Cardiac muscle cell (in vitro differentiated cells and primary cell): ENCODE results near the gene KRCC1. TPM values are rescaled to one million over a fixed set of nuclear protein-coding genes. Genes with fewer than 3 reads are reported as not detected.

Experiments used
- DNase-seq, 2 donors: peaks; one replicate each; pipeline versions ENCODE4 v3.0.0 to v3.0.0-alpha.2; 2010 to 2017; ENCODE audit warnings: low read depth in 1 of 2, low spot score in 1 of 2
- H3K27ac ChIP-seq: fragments of 200-600 bp; sonication (generic); 2 replicates; pipeline ENCODE4 v1.5.1; 2016
- H3K27me3 ChIP-seq: fragments of 200-600 bp; sonication (generic); 2 replicates; pipeline ENCODE4 v1.6.0; 2016; ENCODE audit warnings: control low read depth
- H3K36me3 ChIP-seq: fragments of 200-600 bp; sonication (generic); 2 replicates; pipeline ENCODE4 v1.5.1; 2016; ENCODE audit warnings: control low read depth
- H3K4me1 ChIP-seq: fragments of 200-600 bp; sonication (generic); 2 replicates; pipeline ENCODE4 v1.8.1; 2017; ENCODE audit warnings: low read depth, mild to moderate bottlenecking, mixed run types
- H3K4me3 ChIP-seq: fragments of 200-600 bp; sonication (generic); 2 replicates; pipeline ENCODE4 v1.5.1; 2016; ENCODE audit warnings: mild to moderate bottlenecking
- H3K9me3 ChIP-seq: fragments of 200-600 bp; sonication (generic); 2 replicates; pipeline ENCODE4 v1.5.1; 2017; ENCODE audit warnings: low read depth, mild to moderate bottlenecking, control low read depth
- CTCF ChIP-seq: IDR thresholded peaks from 2 replicates; pipeline ENCODE4 v1.5.1; 2012; ENCODE audit warnings: low read depth, mild to moderate bottlenecking, low read length
- polyA plus RNA-seq: library from polyadenylated mRNA; unstranded; fragments of >200 nt; fragmentation: Nextera tagmentation; extraction: Ambion mirVana; gene quantifications from 2 replicates; pipeline ENCODE4 v1.2.1, GENCODE V29; 2016
- total RNA-seq: library from RNA; depleted of rRNA; stranded (reverse); fragments of >200 nt; gene quantifications from 2 replicates; pipeline ENCODE4 v1.2.3, GENCODE V29; 2016

KRCC1 gene
- total and polyA plus RNA-seq, 2 experiments from 2014 or later = 26.5 to 26.6 TPM

DNA sequence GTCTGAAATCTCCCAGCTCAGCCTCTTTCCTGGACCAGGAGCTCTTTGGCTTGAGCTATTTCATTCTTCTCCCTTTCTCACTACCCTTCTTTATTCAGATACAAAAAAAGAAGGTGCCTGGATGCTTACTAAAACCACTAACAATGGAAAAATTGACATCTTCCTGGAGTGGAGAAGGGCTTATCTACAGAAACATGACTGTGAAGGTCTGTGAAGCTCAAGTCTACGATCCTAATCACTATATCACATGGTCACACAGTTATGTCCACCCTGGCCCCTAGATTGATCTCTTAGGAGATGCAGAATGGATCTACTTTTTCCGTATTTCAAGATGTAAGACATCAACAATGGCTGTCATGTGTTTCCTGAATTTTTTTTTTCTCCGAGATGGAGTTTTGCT, 5.7 kb upstream of the KRCC1 start:
- H3K4me3 ChIP-seq = no peak overlapping the region
- no peaks in the 10 kb centered on the region for H3K9me3 ChIP-seq
- no peaks in the 10 kb centered on the region for H3K36me3 ChIP-seq
- H3K27ac ChIP-seq = no peak overlapping the region
- no peak for TF ChIP-seq CTCF
- no peaks in the 10 kb centered on the region for H3K27me3 ChIP-seq
- peaks cover 9% of the 10 kb centered on the region for H3K4me1 ChIP-seq
- DNase-seq = no peak

DNA sequence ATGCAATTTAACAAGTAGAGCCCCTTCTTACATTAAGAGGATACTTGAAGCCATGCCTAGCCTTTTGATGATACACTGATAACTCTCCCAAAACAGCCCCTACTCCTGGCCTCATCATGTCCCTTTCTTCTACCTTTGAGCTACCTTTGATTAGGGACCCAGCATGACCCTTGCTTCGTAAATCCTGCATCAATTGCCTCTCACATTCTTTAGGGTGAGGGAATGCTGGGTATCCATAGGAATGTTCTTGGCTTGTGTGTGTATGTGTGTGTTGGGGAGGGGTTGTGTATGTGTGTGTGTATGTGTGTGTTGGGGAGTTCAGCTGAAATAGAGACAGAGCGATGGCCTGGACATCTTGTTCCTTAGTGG, 5.3 kb upstream of the KRCC1 start:
- Histone ChIP-seq H3K27ac (peak overlapping the region; percentile 3), H3K4me1 (peaks cover 10% of the 10 kb centered on the region), H3K27me3 (no peaks in the 10 kb centered on the region), H3K36me3 (no peaks in the 10 kb centered on the region), H3K4me3 (no peak overlapping the region), H3K9me3 (no peaks in the 10 kb centered on the region)
- TF ChIP-seq CTCF = no peak
- DNase-seq = no peak

- H3K4me3 ChIP-seq = no peak overlapping the region
- peak; percentile 50 to 64 for DNase-seq
- H3K4me1 ChIP-seq = peaks cover 9% of the 10 kb centered on the region
- H3K27me3 ChIP-seq = no peaks in the 10 kb centered on the region
- no peaks in the 10 kb centered on the region for H3K36me3 ChIP-seq
- no peaks in the 10 kb centered on the region for H3K9me3 ChIP-seq
- H3K27ac ChIP-seq = peak overlapping the region; percentile 3
- peak; percentile 82 for TF ChIP-seq CTCF
Observed at GRCh38 chr2:88059979-88060906, 4.7 kb upstream of the KRCC1 start.

GRCh38 chr2:88058191-88058590, 2.6 kb upstream of the KRCC1 start:
- Histone ChIP-seq H3K27me3 (no peaks in the 10 kb centered on the region), H3K4me1 (peaks cover 23% of the 10 kb centered on the region), H3K9me3 (no peaks in the 10 kb centered on the region), H3K27ac (no peak overlapping the region), H3K4me3 (no peak overlapping the region), H3K36me3 (no peaks in the 10 kb centered on the region)
- TF ChIP-seq CTCF = no peak
- no peak for DNase-seq

GRCh38 chr2:88057437-88057844, 1.9 kb upstream of the KRCC1 start:
- peaks cover under 1% of the 10 kb centered on the region for H3K36me3 ChIP-seq
- no peaks in the 10 kb centered on the region for H3K9me3 ChIP-seq
- no peaks in the 10 kb centered on the region for H3K27me3 ChIP-seq
- no peak overlapping the region for H3K27ac ChIP-seq
- peaks cover 25% of the 10 kb centered on the region for H3K4me1 ChIP-seq
- peak in 1 of 2 donors; percentile 22 for DNase-seq
- TF ChIP-seq CTCF = no peak
- H3K4me3 ChIP-seq = no peak overlapping the region
